Activated naive CD8-positive, alpha-beta T cell treated with anti-CD3 and anti-CD28 coated beads, Interleukin-2, amount 10 ng/mL, durations not matched to agents 7 days and 5 days (primary cell): Measurements from ENCODE around the gene HPX. TPM values are rescaled to one million over a fixed set of nuclear protein-coding genes. Genes with fewer than 3 reads are reported as not detected.

Source experiments
- ATAC-seq: fragments of 150-1000 bp; cut with Tn5 transposase; one replicate; pipeline ENCODE4 v1.10.0; 2021; ENCODE audit warnings: low read depth, moderate library complexity
- POLR2A ChIA-PET: fragments of 350-600 bp; sonication (Branson Sonifier 250); formaldehyde crosslinking; loops from one replicate; lab custom pipeline; 2021; ENCODE audit warnings: antibody characterized with exemption; lab: Charles Lee
- DNase-seq: peaks from one replicate; pipeline ENCODE4 v3.0.0; 2021
- H3K27ac Mint-ChIP-seq: one replicate; pipeline ENCODE4 v1.8.0; 2022; ENCODE audit warnings: mild to moderate bottlenecking, mixed read lengths
- H3K27me3 Mint-ChIP-seq: one replicate; pipeline ENCODE4 v1.8.0; 2022; ENCODE audit warnings: mild to moderate bottlenecking, moderate library complexity, mixed read lengths
- H3K36me3 Mint-ChIP-seq: one replicate; pipeline ENCODE4 v1.8.0; 2021; ENCODE audit warnings: mild to moderate bottlenecking, mixed read lengths
- H3K4me1 Mint-ChIP-seq: one replicate; pipeline ENCODE4 v1.8.0; 2021; ENCODE audit warnings: mixed read lengths
- H3K4me3 Mint-ChIP-seq: one replicate; pipeline ENCODE4 v1.8.0; 2022; ENCODE audit warnings: mild to moderate bottlenecking, moderate library complexity, mixed read lengths
- H3K9me3 Mint-ChIP-seq: one replicate; pipeline ENCODE4 v1.8.0; 2021; ENCODE audit warnings: mixed read lengths
- total RNA-seq, 2 experiments: library from RNA; stranded (reverse); gene quantifications; one replicate each; pipeline ENCODE4 v1.2.3, GENCODE V29; 2021

Gene HPX
- total RNA-seq, 2 experiments from 2014 or later, result 0.58 to 1.3 TPM

GRCh38 chr11:6455070-6455469 is 14.3 kb upstream of the HPX start:
- Mint-ChIP-seq H3K4me1 (no peaks in the 10 kb centered on the region), H3K36me3 (no peaks in the 10 kb centered on the region), H3K4me3 (no peak overlapping the region), H3K27ac (no peak overlapping the region), H3K27me3 (no peaks in the 10 kb centered on the region), H3K9me3 (no peaks in the 10 kb centered on the region)
- DNase-seq, result no peak
- POLR2A ChIA-PET, result no interaction called here
- ATAC-seq, result no peak

GRCh38 chr11:6453152-6453551 is 12.4 kb upstream of the HPX start:
- DNase-seq (no peak), ATAC-seq (no peak)
- Mint-ChIP-seq H3K36me3 (no peaks in the 10 kb centered on the region), H3K27ac (no peak overlapping the region), H3K9me3 (no peaks in the 10 kb centered on the region), H3K4me1 (no peaks in the 10 kb centered on the region), H3K4me3 (no peak overlapping the region), H3K27me3 (no peaks in the 10 kb centered on the region)
- POLR2A ChIA-PET, result interaction anchor here (1.2 kb wide), 1 partner anchor 34 kb away, joined by 3 read pairs; the partner anchor contains the start of gene APBB1

DNA sequence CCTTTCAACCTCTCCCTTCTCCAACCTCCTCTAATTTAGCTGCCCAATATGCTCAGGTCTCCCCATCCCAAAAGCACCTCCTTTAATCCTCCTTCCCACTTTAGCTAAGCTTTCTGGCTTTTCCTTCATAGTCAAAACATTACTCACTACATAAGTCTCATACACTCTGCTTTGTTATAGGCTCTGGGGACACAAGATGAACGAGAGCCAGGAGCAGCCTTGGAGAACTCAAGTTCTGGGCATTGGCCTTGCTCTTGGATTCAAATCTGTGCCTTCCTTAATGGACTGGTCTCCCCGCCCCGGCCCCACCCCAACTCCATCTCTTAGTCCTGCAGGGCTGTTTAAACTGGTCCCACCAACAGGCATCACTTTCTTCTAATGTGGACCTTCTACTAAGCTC is 11.4 kb upstream of the HPX start:
- DNase-seq (no peak), ATAC-seq (no peak)
- Mint-ChIP-seq H3K9me3 (no peaks in the 10 kb centered on the region), H3K27ac (no peak overlapping the region), H3K4me3 (no peak overlapping the region), H3K4me1 (no peaks in the 10 kb centered on the region), H3K27me3 (no peaks in the 10 kb centered on the region), H3K36me3 (no peaks in the 10 kb centered on the region)
- POLR2A ChIA-PET, result interaction anchor here (1.2 kb wide), 1 partner anchor 33 kb away, joined by 3 read pairs; the partner anchor contains the start of gene APBB1

DNA sequence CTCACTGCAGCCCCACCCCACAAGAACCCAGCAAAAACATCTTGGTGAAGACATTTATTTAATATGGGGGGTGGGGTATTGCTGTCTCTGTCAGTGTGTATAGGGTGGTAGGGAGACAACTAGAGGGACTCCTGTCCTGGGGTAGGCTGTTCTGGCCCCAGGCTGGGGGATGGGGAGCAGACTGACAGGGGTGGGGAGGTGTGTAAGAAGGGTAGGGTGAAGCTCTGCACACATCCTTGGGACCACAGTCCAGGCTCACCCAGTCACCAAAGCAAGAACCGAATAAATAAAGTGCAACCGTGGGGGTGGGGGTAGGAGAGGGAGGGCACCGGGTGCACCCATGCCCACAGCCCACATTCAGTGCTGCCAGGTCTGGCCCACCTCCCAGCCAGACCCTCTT is 7.8 kb upstream of the HPX start:
- Mint-ChIP-seq H3K9me3 (no peaks in the 10 kb centered on the region), H3K4me1 (no peaks in the 10 kb centered on the region), H3K36me3 (no peaks in the 10 kb centered on the region), H3K27ac (no peak overlapping the region), H3K4me3 (no peak overlapping the region), H3K27me3 (peaks cover 8% of the 10 kb centered on the region)
- DNase-seq (no peak), ATAC-seq (no peak)
- POLR2A ChIA-PET, result no interaction called here

DNA sequence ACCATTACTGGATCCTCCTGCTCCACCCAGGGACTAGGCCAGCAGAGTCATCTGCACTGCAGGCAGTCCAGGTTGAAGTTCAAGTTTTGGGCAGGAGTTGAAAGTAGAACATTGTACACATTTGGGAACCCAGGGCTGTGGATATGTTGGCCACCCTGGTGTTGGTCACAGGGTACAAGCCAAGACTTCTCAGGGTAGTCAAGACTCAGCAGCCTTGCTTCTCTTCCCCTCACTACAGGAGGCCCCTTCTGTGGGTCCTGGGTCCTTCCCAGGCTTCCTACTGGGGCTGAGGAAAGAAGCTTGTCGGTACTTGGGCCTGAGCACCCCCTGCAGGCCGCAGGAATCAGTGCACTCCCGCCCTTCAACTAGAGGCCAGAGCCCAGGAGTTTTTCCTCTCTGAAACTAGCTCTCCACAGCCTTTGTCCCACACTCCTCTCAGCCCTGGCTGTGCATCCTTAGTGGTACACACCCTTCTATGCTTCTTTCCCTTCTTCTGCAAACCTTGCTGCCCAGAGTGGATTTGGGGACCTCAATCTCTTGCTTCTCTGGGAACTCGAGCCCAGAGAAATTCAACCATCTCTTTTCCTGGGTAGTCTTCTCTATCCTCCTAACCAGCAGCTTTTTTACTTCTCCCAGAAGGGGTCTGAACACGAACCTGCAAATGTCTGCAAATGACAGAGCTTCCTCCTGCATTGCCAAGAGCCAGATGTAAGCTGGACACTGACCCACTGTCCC is 2.6 kb upstream of the HPX start:
- Mint-ChIP-seq H3K27ac (no peak overlapping the region), H3K4me1 (no peaks in the 10 kb centered on the region), H3K36me3 (no peaks in the 10 kb centered on the region), H3K9me3 (no peaks in the 10 kb centered on the region), H3K4me3 (no peak overlapping the region), H3K27me3 (peaks cover 8% of the 10 kb centered on the region)
- POLR2A ChIA-PET, result interaction anchor here (1.0 to 3.3 kb wide), 5 partner anchors 16 to 65 kb away, joined by 3 to 31 read pairs (median 5); partner anchors contain the start of gene SMPD1
- ATAC-seq (peak; percentile 51), DNase-seq (peak; percentile 67)

GRCh38 chr11:6442441-6442840 is 1.7 kb upstream of the HPX start:
- H3K36me3 Mint-ChIP-seq, result no peaks in the 10 kb centered on the region
- no peak overlapping the region for H3K27ac Mint-ChIP-seq
- no peaks in the 10 kb centered on the region for H3K9me3 Mint-ChIP-seq
- peaks cover 8% of the 10 kb centered on the region for H3K27me3 Mint-ChIP-seq
- no peak for ATAC-seq
- POLR2A ChIA-PET, result interaction anchor here (3.3 kb wide), 1 partner anchor 64 kb away, joined by 31 read pairs; no protein-coding TSS in a partner anchor
- H3K4me1 Mint-ChIP-seq, result no peaks in the 10 kb centered on the region
- H3K4me3 Mint-ChIP-seq, result no peak overlapping the region
- DNase-seq, result no peak

DNA sequence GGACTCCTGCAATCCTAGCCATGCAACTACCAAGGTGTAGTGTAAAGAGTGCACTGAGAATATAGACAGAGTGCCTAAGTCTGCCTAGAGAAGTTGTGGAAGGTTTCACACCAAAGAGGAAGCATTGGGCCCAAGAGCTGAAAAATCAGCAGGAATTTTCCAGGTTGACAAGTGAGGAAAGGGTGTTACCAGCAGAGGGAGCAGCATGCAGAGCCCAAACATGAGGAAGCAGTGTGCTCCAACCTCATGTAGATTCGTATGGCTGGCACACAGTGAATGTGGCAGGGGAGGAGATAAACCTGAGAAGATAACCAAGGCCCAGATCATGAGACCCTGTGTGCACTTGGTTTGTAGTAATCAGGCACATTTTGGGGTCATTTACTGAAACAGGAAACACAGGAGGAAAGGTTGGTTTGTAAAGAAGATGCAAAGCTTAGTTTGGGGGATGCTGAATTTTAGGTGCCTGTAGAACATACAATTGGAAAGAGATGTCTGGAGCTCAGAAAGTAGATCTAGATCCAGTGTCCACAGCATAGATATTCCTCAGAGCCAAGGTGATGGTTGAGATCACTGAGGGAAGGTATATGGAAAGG is 1.7 kb downstream of the HPX start:
- Mint-ChIP-seq H3K36me3 (no peaks in the 10 kb centered on the region), H3K27ac (no peak overlapping the region), H3K4me3 (no peak overlapping the region), H3K27me3 (no peaks in the 10 kb centered on the region), H3K4me1 (peaks cover 4% of the 10 kb centered on the region), H3K9me3 (no peaks in the 10 kb centered on the region)
- POLR2A ChIA-PET, result interaction anchor here (0.5 to 3.0 kb wide), 3 partner anchors 8 to 61 kb away, joined by 3 to 16 read pairs (median 12); no protein-coding TSS in a partner anchor
- DNase-seq, result no peak
- peak; percentile 28 for ATAC-seq

GRCh38 chr11:6437993-6438392 is 2.8 kb downstream of the HPX start:
- Mint-ChIP-seq H3K9me3 (no peaks in the 10 kb centered on the region), H3K27ac (no peak overlapping the region), H3K4me3 (no peak overlapping the region), H3K4me1 (peaks cover 4% of the 10 kb centered on the region), H3K27me3 (peaks cover 5% of the 10 kb centered on the region), H3K36me3 (no peaks in the 10 kb centered on the region)
- ATAC-seq (peak; percentile 68), DNase-seq (no peak)
- POLR2A ChIA-PET, result interaction anchor here (1.4 to 3.0 kb wide), 3 partner anchors 19 to 59 kb away, joined by 9 to 16 read pairs (median 12); partner anchors contain the start of gene APBB1

- Mint-ChIP-seq H3K36me3 (no peaks in the 10 kb centered on the region), H3K4me3 (no peak overlapping the region), H3K27me3 (peaks cover 5% of the 10 kb centered on the region), H3K9me3 (no peaks in the 10 kb centered on the region), H3K4me1 (peaks cover 6% of the 10 kb centered on the region), H3K27ac (no peak overlapping the region)
- ATAC-seq (no peak), DNase-seq (no peak)
- POLR2A ChIA-PET, result interaction anchor here (1.4 to 3.0 kb wide), 3 partner anchors 18 to 59 kb away, joined by 9 to 16 read pairs (median 12); partner anchors contain the start of gene APBB1
Measured at GRCh38 chr11:6437423-6437822, 3.4 kb downstream of the HPX start.

- Mint-ChIP-seq H3K27ac (no peak overlapping the region), H3K4me1 (peaks cover 6% of the 10 kb centered on the region), H3K27me3 (peaks cover 5% of the 10 kb centered on the region), H3K9me3 (no peaks in the 10 kb centered on the region), H3K4me3 (no peak overlapping the region), H3K36me3 (no peaks in the 10 kb centered on the region)
- no peak for ATAC-seq
- DNase-seq, result no peak
- POLR2A ChIA-PET, result interaction anchor here (1.5 kb wide), 1 partner anchor 15 kb away, joined by 3 read pairs; the partner anchor contains the start of gene APBB1
Measured at GRCh38 chr11:6433998-6434660, 6.7 kb downstream of the HPX start.

DNA sequence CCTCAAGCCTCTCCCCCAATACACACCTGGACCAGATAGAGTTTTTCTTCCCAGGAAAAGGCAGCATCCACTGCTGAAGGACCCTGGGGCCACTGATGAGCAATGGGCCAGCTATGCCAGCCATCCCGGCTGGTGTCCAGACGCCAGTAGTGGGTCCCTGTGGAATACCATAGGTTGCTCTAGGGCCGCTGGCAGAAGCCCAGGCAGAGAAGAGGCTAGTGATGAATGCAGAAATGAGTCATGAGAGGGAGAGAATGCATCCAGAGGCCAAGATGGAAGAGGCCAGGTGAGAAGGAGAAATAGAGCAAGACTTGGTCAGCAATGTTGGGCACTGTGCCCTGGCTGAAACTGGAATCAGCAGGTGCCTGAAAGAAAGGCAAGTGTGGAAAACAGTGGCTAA is 8.9 kb downstream of the HPX start:
- ATAC-seq, result no peak
- Mint-ChIP-seq H3K4me1 (peaks cover 6% of the 10 kb centered on the region), H3K27me3 (peaks cover 5% of the 10 kb centered on the region), H3K36me3 (no peaks in the 10 kb centered on the region), H3K4me3 (no peak overlapping the region), H3K9me3 (no peaks in the 10 kb centered on the region), H3K27ac (no peak overlapping the region)
- DNase-seq, result no peak
- POLR2A ChIA-PET, result no interaction called here

GRCh38 chr11:6427516-6427915 is 13.3 kb downstream of the HPX start:
- POLR2A ChIA-PET, result interaction anchor here (0.9 to 1.7 kb wide), 2 partner anchors 16 to 17 kb away, joined by 3 to 4 read pairs; no protein-coding TSS in a partner anchor
- DNase-seq (no peak), ATAC-seq (no peak)
- H3K4me1 Mint-ChIP-seq, result no peaks in the 10 kb centered on the region
- peaks cover 31% of the 10 kb centered on the region for H3K27me3 Mint-ChIP-seq
- peaks cover 2% of the 10 kb centered on the region for H3K36me3 Mint-ChIP-seq
- H3K9me3 Mint-ChIP-seq, result peaks cover 1% of the 10 kb centered on the region
- H3K27ac Mint-ChIP-seq, result no peak overlapping the region
- no peak overlapping the region for H3K4me3 Mint-ChIP-seq

DNA sequence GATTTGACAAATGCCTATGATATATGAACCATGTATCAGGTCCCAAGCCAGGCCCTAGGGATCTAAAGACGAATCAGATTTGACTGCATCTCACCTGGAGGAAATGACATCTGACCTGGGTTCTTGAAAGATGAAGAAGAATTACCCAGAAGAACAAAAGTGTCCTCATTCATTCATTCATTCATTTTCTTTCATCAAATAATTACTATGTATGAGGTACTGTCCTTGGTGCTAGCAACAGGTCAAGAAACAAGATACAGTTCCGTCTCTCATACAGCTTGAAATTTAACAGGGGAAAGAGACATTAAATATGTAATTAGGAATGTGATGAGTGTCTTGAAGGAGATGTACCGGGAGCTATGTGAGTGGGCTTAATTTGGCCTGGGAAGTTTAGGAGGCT is 20.1 kb downstream of the HPX start:
- DNase-seq (no peak), ATAC-seq (no peak)
- Mint-ChIP-seq H3K4me1 (peaks cover 7% of the 10 kb centered on the region), H3K9me3 (peaks cover 4% of the 10 kb centered on the region), H3K27me3 (peaks cover 44% of the 10 kb centered on the region), H3K4me3 (no peak overlapping the region), H3K36me3 (peaks cover 5% of the 10 kb centered on the region), H3K27ac (no peak overlapping the region)
- POLR2A ChIA-PET, result interaction anchor here (8.5 kb wide), 1 partner anchor 18 kb away, joined by 116 read pairs; no protein-coding TSS in a partner anchor
